ENCODE measurements around the gene NT5C1A. TPM values are rescaled to one million over a fixed set of nuclear protein-coding genes. Genes with fewer than 3 reads are reported as not detected.

Gene NT5C1A
- total and polyA plus RNA-seq, 5 donors from 2014 or later, result 0.37 to 0.47 TPM; not detected in 3

- no peak overlapping the region for H3K27ac Mint-ChIP-seq
- H3K4me1 Mint-ChIP-seq, result no peaks in the 10 kb centered on the region
- H3K9me3 Mint-ChIP-seq, result no peaks in the 10 kb centered on the region
- no peaks in the 10 kb centered on the region for H3K36me3 ChIP-seq (ENCODE audit: control insufficient read depth, insufficient read depth, low read length)
- no peaks in the 10 kb centered on the region for H3K4me1 ChIP-seq (ENCODE audit: control insufficient read depth, insufficient read depth, low read length, poor library complexity, severe bottlenecking)
- DNase-seq (no peak), ATAC-seq (ENCODE audit: low read depth in 2 of 2) (no peak)
- H3K27me3 ChIP-seq (ENCODE audit: control insufficient read depth, insufficient read depth, low read length), result peaks cover 3% of the 10 kb centered on the region
- peaks cover 21% of the 10 kb centered on the region for H3K27me3 Mint-ChIP-seq
- peaks cover 3% of the 10 kb centered on the region for H3K36me3 Mint-ChIP-seq
- no peak overlapping the region for H3K4me3 ChIP-seq (ENCODE audit: low read depth, low read length)
- H3K4me3 Mint-ChIP-seq, result no peak overlapping the region
- H3K27ac ChIP-seq (ENCODE audit: insufficient read depth, low read length, poor library complexity, severe bottlenecking), result no peak overlapping the region
- no peaks in the 10 kb centered on the region for H3K9me3 ChIP-seq (ENCODE audit: control insufficient read depth in 2 of 2, low read length in 2 of 2)
Measured at GRCh38 chr1:39707506-39707905, 35.6 kb upstream of the NT5C1A start.

DNA sequence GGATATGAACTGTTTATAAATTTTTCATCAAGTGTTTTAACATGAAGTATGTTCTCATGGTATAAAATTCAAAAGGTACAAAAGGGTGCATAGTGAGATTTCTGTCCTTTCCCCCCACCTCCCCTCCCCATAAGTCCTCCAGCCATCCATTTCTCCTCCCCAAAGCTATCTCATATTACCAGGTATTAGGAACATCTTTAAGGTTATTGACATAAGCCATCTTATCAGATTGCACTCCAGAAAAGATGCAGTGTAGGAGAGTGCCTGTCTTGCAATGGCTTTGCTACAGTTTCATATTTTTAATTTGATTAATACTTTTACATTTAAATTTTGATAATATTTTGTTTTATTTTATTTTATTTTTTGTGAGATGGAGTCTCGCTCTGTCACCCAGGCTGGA, 32.9 kb upstream of the NT5C1A start:
- Histone ChIP-seq H3K27ac (ENCODE audit: insufficient read depth, low read length, poor library complexity, severe bottlenecking) (no peak overlapping the region), H3K36me3 (ENCODE audit: control insufficient read depth, insufficient read depth, low read length) (no peaks in the 10 kb centered on the region), H3K27me3 (ENCODE audit: control insufficient read depth, insufficient read depth, low read length) (peaks cover 3% of the 10 kb centered on the region), H3K9me3 (ENCODE audit: control insufficient read depth in 2 of 2, low read length in 2 of 2) (no peaks in the 10 kb centered on the region), H3K4me3 (ENCODE audit: low read depth, low read length) (no peak overlapping the region), H3K4me1 (ENCODE audit: control insufficient read depth, insufficient read depth, low read length, poor library complexity, severe bottlenecking) (no peaks in the 10 kb centered on the region)
- Mint-ChIP-seq H3K4me1 (no peaks in the 10 kb centered on the region), H3K4me3 (no peak overlapping the region), H3K27ac (no peak overlapping the region), H3K36me3 (peaks cover 3% of the 10 kb centered on the region), H3K27me3 (peaks cover 15% of the 10 kb centered on the region), H3K9me3 (no peaks in the 10 kb centered on the region)
- no peak for DNase-seq
- ATAC-seq (ENCODE audit: low read depth in 2 of 2), result no peak

DNA sequence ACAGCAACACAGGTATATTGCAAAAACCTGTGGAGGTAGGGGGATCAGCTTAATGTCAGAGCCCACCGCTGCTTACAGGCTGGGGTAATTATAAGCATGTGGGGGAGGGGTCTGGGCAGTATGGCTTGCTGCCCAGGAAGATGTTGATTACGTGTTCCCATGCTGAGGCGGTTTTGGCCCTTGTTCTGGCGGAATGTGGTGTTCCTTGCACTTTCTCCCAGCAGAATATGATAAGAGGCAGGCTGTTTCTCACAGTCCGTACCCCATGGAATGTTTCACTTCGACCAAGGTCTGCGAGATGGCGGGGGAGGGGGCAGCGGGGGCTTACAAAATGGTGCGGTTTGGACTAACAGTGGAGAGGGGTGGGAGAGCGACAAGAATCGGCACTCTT, 29.1 kb upstream of the NT5C1A start:
- Mint-ChIP-seq H3K27me3 (peaks cover 15% of the 10 kb centered on the region), H3K36me3 (no peaks in the 10 kb centered on the region), H3K9me3 (no peaks in the 10 kb centered on the region)

GRCh38 chr1:39700348-39700747, 28.4 kb upstream of the NT5C1A start:
- no peaks in the 10 kb centered on the region for H3K27me3 ChIP-seq (ENCODE audit: control insufficient read depth, insufficient read depth, low read length)
- Mint-ChIP-seq H3K36me3 (no peaks in the 10 kb centered on the region), H3K4me1 (no peaks in the 10 kb centered on the region), H3K27me3 (peaks cover 17% of the 10 kb centered on the region), H3K4me3 (no peak overlapping the region), H3K27ac (no peak overlapping the region), H3K9me3 (no peaks in the 10 kb centered on the region)
- no peaks in the 10 kb centered on the region for H3K9me3 ChIP-seq (ENCODE audit: control insufficient read depth in 2 of 2, low read length in 2 of 2)
- no peaks in the 10 kb centered on the region for H3K36me3 ChIP-seq (ENCODE audit: control insufficient read depth, insufficient read depth, low read length)
- no peak overlapping the region for H3K27ac ChIP-seq (ENCODE audit: insufficient read depth, low read length, poor library complexity, severe bottlenecking)
- DNase-seq (no peak), ATAC-seq (ENCODE audit: low read depth in 2 of 2) (no peak)
- no peaks in the 10 kb centered on the region for H3K4me1 ChIP-seq (ENCODE audit: control insufficient read depth, insufficient read depth, low read length, poor library complexity, severe bottlenecking)
- H3K4me3 ChIP-seq (ENCODE audit: low read depth, low read length), result no peak overlapping the region

More for the DNA sequence above, 29.1 kb upstream of the NT5C1A start:
- Histone ChIP-seq H3K4me3 (ENCODE audit: low read depth, low read length) (no peak overlapping the region), H3K36me3 (ENCODE audit: control insufficient read depth, insufficient read depth, low read length) (no peaks in the 10 kb centered on the region), H3K4me1 (ENCODE audit: control insufficient read depth, insufficient read depth, low read length, poor library complexity, severe bottlenecking) (no peaks in the 10 kb centered on the region), H3K27me3 (ENCODE audit: control insufficient read depth, insufficient read depth, low read length) (no peaks in the 10 kb centered on the region), H3K9me3 (ENCODE audit: control insufficient read depth in 2 of 2, low read length in 2 of 2) (no peaks in the 10 kb centered on the region), H3K27ac (ENCODE audit: insufficient read depth, low read length, poor library complexity, severe bottlenecking) (no peak overlapping the region)
- Mint-ChIP-seq H3K27ac (peak overlapping the region in 2 of 3 donors; percentile 48 to 57), H3K4me1 (no peaks in the 10 kb centered on the region), H3K4me3 (no peak overlapping the region)
- DNase-seq, result no peak
- ATAC-seq (ENCODE audit: low read depth in 2 of 2), result no peak

DNA sequence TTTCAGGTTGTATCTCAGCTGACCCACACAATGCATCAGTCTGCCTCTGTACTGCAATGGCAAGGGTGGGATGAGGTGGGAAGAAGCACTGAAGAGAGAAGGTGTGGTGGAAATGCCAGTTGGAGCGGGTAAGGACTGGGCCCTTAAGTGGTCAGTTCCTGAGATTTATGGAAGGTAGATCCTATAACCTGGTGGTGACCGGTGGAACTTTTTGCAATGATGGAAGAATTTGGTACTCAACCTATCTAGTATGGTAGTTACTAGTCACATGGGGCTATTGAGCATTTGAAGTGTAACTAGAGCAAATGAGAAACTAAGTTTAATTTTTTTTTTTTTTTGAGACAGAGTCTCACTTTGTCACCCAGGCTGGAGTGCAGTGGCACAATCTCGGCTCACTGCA, 27.5 kb upstream of the NT5C1A start:
- Histone ChIP-seq H3K4me3 (ENCODE audit: low read depth, low read length) (no peak overlapping the region), H3K9me3 (ENCODE audit: control insufficient read depth in 2 of 2, low read length in 2 of 2) (no peaks in the 10 kb centered on the region), H3K36me3 (ENCODE audit: control insufficient read depth, insufficient read depth, low read length) (no peaks in the 10 kb centered on the region), H3K27me3 (ENCODE audit: control insufficient read depth, insufficient read depth, low read length) (peaks cover 5% of the 10 kb centered on the region), H3K27ac (ENCODE audit: insufficient read depth, low read length, poor library complexity, severe bottlenecking) (no peak overlapping the region), H3K4me1 (ENCODE audit: control insufficient read depth, insufficient read depth, low read length, poor library complexity, severe bottlenecking) (no peaks in the 10 kb centered on the region)
- DNase-seq (no peak), ATAC-seq (ENCODE audit: low read depth in 2 of 2) (no peak)
- Mint-ChIP-seq H3K27ac (no peak overlapping the region), H3K27me3 (peaks cover 20% of the 10 kb centered on the region), H3K36me3 (no peaks in the 10 kb centered on the region), H3K4me3 (no peak overlapping the region), H3K4me1 (peaks cover 0 to under 1% (median 0%) of the 10 kb centered on the region in 4 donors), H3K9me3 (no peaks in the 10 kb centered on the region)

- Mint-ChIP-seq H3K36me3 (no peaks in the 10 kb centered on the region), H3K27ac (peak overlapping the region in 1 of 3 donors; percentile 10), H3K4me3 (no peak overlapping the region), H3K9me3 (no peaks in the 10 kb centered on the region), H3K27me3 (peaks cover 20% of the 10 kb centered on the region), H3K4me1 (peaks cover 0 to 6% (median 2%) of the 10 kb centered on the region in 4 donors)
- Histone ChIP-seq H3K4me1 (ENCODE audit: control insufficient read depth, insufficient read depth, low read length, poor library complexity, severe bottlenecking) (no peaks in the 10 kb centered on the region), H3K27ac (ENCODE audit: insufficient read depth, low read length, poor library complexity, severe bottlenecking) (no peak overlapping the region), H3K36me3 (ENCODE audit: control insufficient read depth, insufficient read depth, low read length) (no peaks in the 10 kb centered on the region), H3K9me3 (ENCODE audit: control insufficient read depth in 2 of 2, low read length in 2 of 2) (no peaks in the 10 kb centered on the region), H3K4me3 (ENCODE audit: low read depth, low read length) (no peak overlapping the region), H3K27me3 (ENCODE audit: control insufficient read depth, insufficient read depth, low read length) (peaks cover 5% of the 10 kb centered on the region)
- ATAC-seq (ENCODE audit: low read depth in 2 of 2), result no peak
- no peak for DNase-seq
Measured at GRCh38 chr1:39698568-39698967, 26.7 kb upstream of the NT5C1A start.

DNA sequence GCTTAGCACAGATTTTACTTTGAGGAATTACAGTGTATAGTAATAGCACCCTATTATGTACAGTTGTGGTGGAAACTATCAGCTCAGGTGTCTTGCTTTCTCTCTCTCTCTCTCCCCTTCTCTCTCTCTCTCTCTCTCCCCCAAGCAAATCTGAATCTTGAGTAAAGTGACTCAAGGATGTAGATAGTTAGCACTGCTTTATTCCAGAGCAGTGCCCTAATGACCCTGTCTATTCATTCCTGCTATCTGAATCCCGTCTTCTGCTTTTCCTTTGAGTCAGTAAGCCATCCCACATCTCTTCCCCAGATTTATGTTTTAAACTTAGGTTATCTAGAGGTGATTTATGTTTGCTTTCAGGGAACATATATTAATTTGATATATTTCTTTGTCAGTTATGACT, 24.5 kb upstream of the NT5C1A start:
- ATAC-seq (ENCODE audit: low read depth in 2 of 2) (no peak), DNase-seq (no peak)
- Mint-ChIP-seq H3K4me1 (peaks cover 0 to 15% (median 9%) of the 10 kb centered on the region in 4 donors), H3K27ac (peak overlapping the region in 1 of 3 donors; percentile 32), H3K4me3 (no peak overlapping the region), H3K9me3 (no peaks in the 10 kb centered on the region), H3K36me3 (no peaks in the 10 kb centered on the region), H3K27me3 (peaks cover 27% of the 10 kb centered on the region)
- Histone ChIP-seq H3K9me3 (ENCODE audit: control insufficient read depth in 2 of 2, low read length in 2 of 2) (no peaks in the 10 kb centered on the region), H3K4me3 (ENCODE audit: low read depth, low read length) (no peak overlapping the region), H3K27ac (ENCODE audit: insufficient read depth, low read length, poor library complexity, severe bottlenecking) (no peak overlapping the region), H3K27me3 (ENCODE audit: control insufficient read depth, insufficient read depth, low read length) (peaks cover 5% of the 10 kb centered on the region), H3K36me3 (ENCODE audit: control insufficient read depth, insufficient read depth, low read length) (no peaks in the 10 kb centered on the region), H3K4me1 (ENCODE audit: control insufficient read depth, insufficient read depth, low read length, poor library complexity, severe bottlenecking) (peaks cover 14% of the 10 kb centered on the region)

DNA sequence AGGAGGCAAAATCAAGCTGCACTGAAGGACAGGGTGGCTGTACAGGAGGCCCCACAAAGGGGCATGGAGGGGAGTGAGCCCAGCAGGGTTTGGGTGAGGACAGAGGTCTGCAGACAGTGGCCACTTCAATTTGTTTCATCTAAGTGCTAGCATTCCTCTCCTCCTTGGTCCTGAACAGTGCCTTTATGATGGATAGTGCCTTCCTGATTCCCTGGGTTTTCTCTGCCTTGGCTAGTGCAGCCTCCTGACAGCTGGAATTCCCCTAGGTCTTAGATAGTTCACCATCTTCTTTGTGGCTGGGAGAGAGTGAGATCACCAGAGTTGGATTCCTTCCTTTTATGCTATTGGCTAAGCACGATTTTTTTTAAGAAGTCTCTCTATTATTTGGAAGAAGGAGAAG, 23.1 kb upstream of the NT5C1A start:
- Mint-ChIP-seq H3K4me3 (peak overlapping the region in 1 of 4 donors; percentile 36), H3K9me3 (no peaks in the 10 kb centered on the region), H3K27me3 (peaks cover 34% of the 10 kb centered on the region), H3K36me3 (no peaks in the 10 kb centered on the region), H3K27ac (peak overlapping the region in 2 of 3 donors; percentile 47 to 95), H3K4me1 (peaks cover 4 to 26% (median 16%) of the 10 kb centered on the region in 4 donors)
- Histone ChIP-seq H3K9me3 (ENCODE audit: control insufficient read depth in 2 of 2, low read length in 2 of 2) (no peaks in the 10 kb centered on the region), H3K36me3 (ENCODE audit: control insufficient read depth, insufficient read depth, low read length) (no peaks in the 10 kb centered on the region), H3K4me3 (ENCODE audit: low read depth, low read length) (no peak overlapping the region), H3K4me1 (ENCODE audit: control insufficient read depth, insufficient read depth, low read length, poor library complexity, severe bottlenecking) (peaks cover 27% of the 10 kb centered on the region), H3K27ac (ENCODE audit: insufficient read depth, low read length, poor library complexity, severe bottlenecking) (no peak overlapping the region), H3K27me3 (ENCODE audit: control insufficient read depth, insufficient read depth, low read length) (peaks cover 5% of the 10 kb centered on the region)
- DNase-seq (no peak), ATAC-seq (ENCODE audit: low read depth in 2 of 2) (no peak)
